ENCODE results near the gene MECR.

GRCh38 chr1:29172415-29172939, 58.3 kb downstream of the MECR start:
- TF ChIP-seq CTCF (IDR thresholded peaks at IDR 0.05) (no peak), EZH2 (IDR thresholded peaks at IDR 0.05) (no peak), EZH2phosphoT487 (IDR thresholded peaks at IDR 0.05) (no peak)

Measured in neural progenitor cell (in vitro differentiated cells).